HepG2 (cell line): Measurements from ENCODE around the gene DACT2. TPM values are rescaled to one million over a fixed set of nuclear protein-coding genes. Genes with fewer than 3 reads are reported as not detected.

Source experiments
- BHLHE40 ChIP-seq: IDR thresholded peaks from 2 replicates; pipeline ENCODE4 v1.6.1; 2011; ENCODE audit warnings: low read length, improper control_type of control experiment
- CBFB ChIP-seq: sonication (generic); formaldehyde crosslinking; IDR thresholded peaks from 2 replicates; pipeline ENCODE4 v1.4.0; 2020; ENCODE audit warnings: missing genetic modification reagents
- CEBPG ChIP-seq: IDR thresholded peaks from 2 replicates; pipeline ENCODE4 v1.6.1; 2016
- ELK4 ChIP-seq: sonication (generic); formaldehyde crosslinking; IDR thresholded peaks from 2 replicates; pipeline ENCODE4 v1.9.0; 2021; ENCODE audit warnings: missing genetic modification reagents, borderline replicate concordance
- FOXP4 ChIP-seq: sonication (generic); formaldehyde crosslinking; IDR thresholded peaks from 2 replicates; pipeline ENCODE4 v1.4.0; 2020; ENCODE audit warnings: missing genetic modification reagents
- HOXD1 ChIP-seq: sonication (generic); formaldehyde crosslinking; IDR thresholded peaks from 2 replicates; pipeline ENCODE4 v1.5.0; 2020; ENCODE audit warnings: missing genetic modification reagents
- KLF16 ChIP-seq, 2 experiments: sonication (generic) in 1 of 2; formaldehyde crosslinking in 1 of 2; IDR thresholded peaks; 2 replicates each; pipeline versions ENCODE4 v1.6.1 to v1.8.0; 2016 to 2023; ENCODE audit warnings: missing genetic modification reagents in 2 of 2, missing compliant biosample characterization in 1 of 2
- MIXL1 ChIP-seq: IDR thresholded peaks from 2 replicates; pipeline ENCODE4 v1.6.1; 2016
- MYC ChIP-seq: sonication (generic); formaldehyde crosslinking; IDR thresholded peaks from 2 replicates; pipeline ENCODE4 v1.9.0; 2021; ENCODE audit warnings: missing genetic modification reagents, borderline replicate concordance
- MYPOP ChIP-seq: sonication (generic); formaldehyde crosslinking; IDR thresholded peaks from 2 replicates; pipeline ENCODE4 v1.8.1; 2023; ENCODE audit warnings: mild to moderate bottlenecking, moderate library complexity, missing genetic modification reagents
- NCOR1 ChIP-seq: fragments of 200-600 bp; sonication (generic); IDR thresholded peaks from 2 replicates; pipeline ENCODE4 v1.7.0; 2017; ENCODE audit warnings: antibody characterized with exemption, low read length, borderline replicate concordance
- PATZ1 ChIP-seq: sonication (generic); formaldehyde crosslinking; IDR thresholded peaks from 2 replicates; pipeline ENCODE4 v1.4.0; 2020; ENCODE audit warnings: missing genetic modification reagents
- ZNF30 ChIP-seq: sonication (generic); formaldehyde crosslinking; IDR thresholded peaks from 2 replicates; pipeline ENCODE4 v1.5.0; 2020; ENCODE audit warnings: mild to moderate bottlenecking, missing genetic modification reagents
- ZNF570 ChIP-seq: sonication (generic); formaldehyde crosslinking; IDR thresholded peaks from 2 replicates; pipeline ENCODE4 v1.4.0; 2020; ENCODE audit warnings: mild to moderate bottlenecking, missing genetic modification reagents, borderline replicate concordance
- ZNF737 ChIP-seq: sonication (generic); formaldehyde crosslinking; IDR thresholded peaks from 2 replicates; pipeline ENCODE4 v1.5.0; 2020; ENCODE audit warnings: missing genetic modification reagents, mild to moderate bottlenecking, borderline replicate concordance
- ZNF773 ChIP-seq: sonication (generic); formaldehyde crosslinking; IDR thresholded peaks from 2 replicates; pipeline ENCODE4 v1.4.0; 2020; ENCODE audit warnings: missing genetic modification reagents, borderline replicate concordance
- ZSCAN5A ChIP-seq: sonication (generic); formaldehyde crosslinking; IDR thresholded peaks from 2 replicates; pipeline ENCODE4 v1.8.0; 2022; ENCODE audit warnings: mild to moderate bottlenecking, missing genetic modification reagents, borderline replicate concordance
- polyA plus RNA-seq, 8 experiments: library from polyadenylated mRNA; depleted of rRNA in 3 of 8; stranded (reverse) in 7 of 8; unstranded in 1 of 8; fragments of >200 nt; fragmentation: Illumina TruSeq in 4 of 8; extraction: Trizol in 4 of 8; gene quantifications; 2 replicates each; pipeline versions ENCODE4 v1.2.1 to v1.2.3, GENCODE V29; 2011 to 2016; ENCODE audit warnings: low read depth in 4 of 8, missing spikeins in 1 of 8, mixed read lengths in 1 of 8; ENCODE audit not compliant: insufficient read depth in 1 of 8
- total RNA-seq, 5 experiments: library from RNA; depleted of rRNA; stranded (reverse); fragments of >200 nt; fragmentation: Illumina TruSeq; extraction: Trizol; gene quantifications; 2 replicates each; pipeline ENCODE4 v1.2.3, GENCODE V29; 2016; ENCODE audit warnings: low read depth in 1 of 5

Gene DACT2
- total and polyA plus RNA-seq, 2 of the 13 experiments (the other 11 are each of a cell fraction or from before 2014, with no cell fraction given), result 0.15 TPM; not detected in 1

DNA sequence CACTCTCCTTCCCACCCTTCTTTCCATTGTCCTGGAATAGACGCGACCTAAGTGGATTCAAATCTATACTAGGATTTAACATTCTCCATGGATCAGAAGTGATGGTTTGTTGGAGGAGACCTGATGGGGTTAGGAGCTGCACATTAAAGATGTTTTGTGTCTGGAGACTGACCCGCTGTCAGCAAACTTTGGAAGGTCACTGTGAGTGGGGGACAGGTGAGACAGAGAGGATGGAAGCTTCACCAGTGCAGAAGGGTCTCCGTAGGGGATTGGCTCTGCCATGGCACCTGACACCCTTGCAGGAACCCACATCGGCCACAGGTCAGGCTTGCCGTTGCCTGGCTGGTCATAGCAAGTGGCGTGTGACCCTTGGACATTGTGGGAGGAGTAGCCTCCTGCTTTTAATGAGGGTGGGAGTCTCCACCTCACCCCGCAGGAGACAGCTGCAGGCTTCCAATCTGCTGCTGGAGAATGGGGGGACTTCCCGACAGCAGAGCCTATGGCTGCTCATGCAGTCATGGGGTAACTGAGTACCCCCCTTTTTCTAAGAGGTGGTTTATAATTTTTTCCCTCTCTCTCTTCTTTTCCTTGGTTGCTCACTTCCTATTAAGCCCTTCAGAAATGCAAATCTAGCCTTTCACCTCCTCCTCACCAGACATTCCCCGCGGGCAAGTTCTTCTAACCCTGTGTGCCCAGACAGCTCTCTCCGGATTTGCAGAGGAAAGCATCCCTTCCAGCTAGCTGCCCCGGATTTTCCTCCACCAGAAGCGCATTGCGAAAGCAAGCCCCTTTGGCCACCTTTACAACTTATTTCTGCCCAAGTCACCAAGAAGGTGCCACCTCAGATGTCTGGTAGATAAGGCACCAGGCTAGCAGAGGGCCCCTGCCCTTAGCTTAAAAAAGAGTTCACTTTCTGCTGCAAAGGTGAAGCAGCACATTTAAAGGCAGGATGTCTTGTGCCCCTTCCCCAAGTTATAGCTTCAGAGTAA lies 53.5 kb downstream of the DACT2 start (continued):
- peak; percentile 25; the same call in 1 of the 2 replicates for TF ChIP-seq HOXD1 (CRISPR knock-in tag)
- TF ChIP-seq BHLHE40, result no peak
- TF ChIP-seq MIXL1 (CRISPR knock-in tag), result 0 out of 2 replicates have a peak, but pooled peaks have one; percentile 66
- TF ChIP-seq FOXP4, result peak; percentile 34
- no peak for TF ChIP-seq KLF16 (CRISPR knock-in tag; IDR thresholded peaks at IDR 0.05)
- TF ChIP-seq NCOR1, result peak; percentile 51; the same call in 1 of the 2 replicates
- peak; percentile 58 for TF ChIP-seq CEBPG (CRISPR knock-in tag)
- TF ChIP-seq ZNF737 (CRISPR knock-in tag), result no peak
- TF ChIP-seq ZNF570 (CRISPR knock-in tag), result no peak
- no peak for TF ChIP-seq ZSCAN5A (CRISPR knock-in tag)
- TF ChIP-seq ZNF773 (CRISPR knock-in tag), result no peak
- TF ChIP-seq PATZ1 (CRISPR knock-in tag), result peak; percentile 88
- 0 out of 2 replicates have a peak, but pooled peaks have one; percentile 35 for TF ChIP-seq MYPOP (CRISPR knock-in tag)
- no peak for TF ChIP-seq CBFB (CRISPR knock-in tag)
- no peak for TF ChIP-seq ELK4 (CRISPR knock-in tag)
- 0 out of 2 replicates have a peak, but pooled peaks have one; percentile 18 for TF ChIP-seq MYC
- 0 out of 2 replicates have a peak, but pooled peaks have one; percentile 59 for TF ChIP-seq ZNF30
